SU-DHL-6 (cell line): ENCODE data around the gene IFT27.

Source experiments
- H2AFZ ChIP-seq: fragments of 200-600 bp; sonication (generic); 2 replicates; pipeline ENCODE4 v1.6.1; 2014; ENCODE audit warnings: low read depth, mild to moderate bottlenecking, moderate library complexity, mixed read lengths, antibody characterized with exemption, low read length; ENCODE audit not compliant: severe bottlenecking
- H3F3A ChIP-seq: fragments of 200-600 bp; shearing (Covaris generic); 2 replicates; pipeline ENCODE4 v1.6.0; 2016; ENCODE audit warnings: antibody characterized with exemption, mild to moderate bottlenecking; ENCODE audit not compliant: insufficient read depth
- H3K27ac ChIP-seq: fragments of 200-600 bp; sonication (generic); 2 replicates; pipeline ENCODE4 v1.5.1; 2016; ENCODE audit warnings: low read depth, mild to moderate bottlenecking, low read length, moderate library complexity, mixed read lengths
- H3K27me3 ChIP-seq: fragments of 200-600 bp; sonication (generic), shearing (Covaris generic); 2 replicates; pipeline ENCODE4 v1.6.0; 2014; ENCODE audit warnings: mild to moderate bottlenecking, low read length
- H3K36me3 ChIP-seq: fragments of 200-600 bp; sonication (generic); 2 replicates; pipeline ENCODE4 v1.6.1; 2014; ENCODE audit warnings: mild to moderate bottlenecking, low read length, mixed read lengths
- H3K4me2 ChIP-seq: fragments of 300-600, 200-600 bp; shearing (Covaris generic), sonication (generic); 2 replicates; pipeline ENCODE4 v1.6.0; 2014; ENCODE audit warnings: low read length, low read depth, mild to moderate bottlenecking; ENCODE audit not compliant: poor library complexity, severe bottlenecking
- H3K4me3 ChIP-seq: fragments of 200-600 bp; sonication (generic); 2 replicates; pipeline ENCODE4 v1.5.1; 2014; ENCODE audit warnings: antibody characterized with exemption, low read length, mild to moderate bottlenecking, mixed read lengths; ENCODE audit not compliant: insufficient read depth, poor library complexity, severe bottlenecking
- H3K79me2 ChIP-seq: fragments of 200-600 bp; sonication (generic); 2 replicates; pipeline ENCODE4 v1.6.1; 2014; ENCODE audit warnings: mild to moderate bottlenecking, low read length, moderate library complexity; ENCODE audit not compliant: insufficient read depth
- H3K9ac ChIP-seq: fragments of 200-600 bp; sonication (generic); 2 replicates; pipeline ENCODE4 v1.7.0; 2014; ENCODE audit warnings: mild to moderate bottlenecking, low read length
- H3K9me2 ChIP-seq: fragments of 200-600 bp; sonication (generic); replicated peaks from 2 replicates; pipeline ENCODE4 v1.6.1; 2014; ENCODE audit warnings: low read length; ENCODE audit not compliant: insufficient read depth
- H3K9me3 ChIP-seq: fragments of 200-600 bp; sonication (generic); 2 replicates; pipeline ENCODE4 v1.6.1; 2014; ENCODE audit warnings: low read length, mixed read lengths; ENCODE audit not compliant: insufficient read depth
- H4K20me1 ChIP-seq: fragments of 200-600 bp; sonication (generic); 2 replicates; pipeline ENCODE4 v1.6.1; 2014; ENCODE audit warnings: low read depth, mild to moderate bottlenecking, antibody characterized with exemption, low read length, moderate library complexity, mixed read lengths
- EZH2phosphoT487 ChIP-seq: fragments of 200-600 bp; sonication (generic), shearing (Covaris generic); conservative IDR thresholded peaks from 2 replicates; pipeline ENCODE4 v1.6.1; 2018; ENCODE audit warnings: mild to moderate bottlenecking, antibody characterized with exemption, low read length, moderate library complexity, mixed read lengths
- TF ChIP-seq, protein P1 (sequence below): fragments of 200-600 bp; sonication (generic); IDR thresholded peaks from one replicate; pipeline ENCODE4 v1.5.1; 2017; ENCODE audit warnings: antibody characterized with exemption, mild to moderate bottlenecking, low read length, moderate library complexity; ENCODE audit not compliant: insufficient read depth, poor library complexity, severe bottlenecking

The IFT27 gene

DNA sequence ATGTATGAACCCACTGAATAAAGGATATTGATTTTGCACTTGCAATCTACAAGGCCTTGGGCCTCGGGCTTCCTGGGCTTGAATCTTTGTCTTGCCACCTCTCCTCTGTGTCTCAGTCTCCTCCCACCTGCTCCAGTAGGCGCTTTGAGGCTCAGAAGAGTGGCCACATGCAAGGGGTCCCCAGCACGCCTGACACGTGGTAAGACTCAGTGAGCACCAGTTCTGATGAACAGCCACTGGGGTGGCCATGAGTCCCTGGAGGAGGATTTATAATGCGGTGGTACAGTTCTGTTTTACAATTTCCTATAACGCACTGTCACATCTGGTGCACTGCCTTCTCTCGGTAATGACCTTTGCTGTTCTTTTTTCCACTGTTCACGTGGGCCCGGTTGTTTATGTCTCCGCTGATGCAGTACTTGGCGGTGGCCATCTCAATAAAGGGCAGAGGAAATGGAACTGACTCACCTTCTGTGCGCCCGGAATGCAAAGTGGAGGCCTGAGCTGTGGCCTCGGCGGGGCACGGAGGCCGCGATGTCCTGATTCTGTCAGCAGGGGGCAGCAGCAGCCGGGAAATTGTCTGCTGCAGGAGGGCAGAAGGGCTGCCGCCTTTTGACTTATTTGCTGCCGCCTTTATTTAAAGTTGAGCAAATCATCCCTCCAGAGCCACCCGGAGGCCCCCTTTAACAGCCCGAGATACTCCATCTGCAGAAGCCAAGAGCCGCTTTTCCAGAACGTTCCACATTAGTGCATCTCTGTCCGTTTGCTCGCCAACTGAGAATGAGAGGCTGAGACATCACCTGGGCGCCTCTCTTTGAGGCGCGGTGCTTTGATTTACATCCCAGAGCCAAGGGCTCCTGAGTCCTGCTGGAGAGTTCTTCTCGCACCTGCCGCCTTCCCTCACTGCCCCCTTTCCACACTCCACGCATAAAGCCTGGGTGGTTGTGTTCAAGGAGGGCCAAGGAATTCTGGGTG is 6.0 kb upstream of the IFT27 start:
- Histone ChIP-seq H3K9ac (no peak overlapping the region), H3K36me3 (no peaks in the 10 kb centered on the region), H3K4me3 (no peak overlapping the region), H3K9me2 (no peaks in the 10 kb centered on the region), H3K79me2 (no peaks in the 10 kb centered on the region), H3F3A (no peaks in the 10 kb centered on the region), H4K20me1 (no peaks in the 10 kb centered on the region), H2AFZ (no peak overlapping the region), H3K9me3 (no peaks in the 10 kb centered on the region), H3K27ac (no peak overlapping the region), H3K4me2 (no peak overlapping the region), H3K27me3 (no peaks in the 10 kb centered on the region)
- TF ChIP-seq EZH2phosphoT487: no peak
- TF ChIP-seq, protein P1, sequence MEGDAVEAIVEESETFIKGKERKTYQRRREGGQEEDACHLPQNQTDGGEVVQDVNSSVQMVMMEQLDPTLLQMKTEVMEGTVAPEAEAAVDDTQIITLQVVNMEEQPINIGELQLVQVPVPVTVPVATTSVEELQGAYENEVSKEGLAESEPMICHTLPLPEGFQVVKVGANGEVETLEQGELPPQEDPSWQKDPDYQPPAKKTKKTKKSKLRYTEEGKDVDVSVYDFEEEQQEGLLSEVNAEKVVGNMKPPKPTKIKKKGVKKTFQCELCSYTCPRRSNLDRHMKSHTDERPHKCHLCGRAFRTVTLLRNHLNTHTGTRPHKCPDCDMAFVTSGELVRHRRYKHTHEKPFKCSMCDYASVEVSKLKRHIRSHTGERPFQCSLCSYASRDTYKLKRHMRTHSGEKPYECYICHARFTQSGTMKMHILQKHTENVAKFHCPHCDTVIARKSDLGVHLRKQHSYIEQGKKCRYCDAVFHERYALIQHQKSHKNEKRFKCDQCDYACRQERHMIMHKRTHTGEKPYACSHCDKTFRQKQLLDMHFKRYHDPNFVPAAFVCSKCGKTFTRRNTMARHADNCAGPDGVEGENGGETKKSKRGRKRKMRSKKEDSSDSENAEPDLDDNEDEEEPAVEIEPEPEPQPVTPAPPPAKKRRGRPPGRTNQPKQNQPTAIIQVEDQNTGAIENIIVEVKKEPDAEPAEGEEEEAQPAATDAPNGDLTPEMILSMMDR: peak; percentile 93

DNA sequence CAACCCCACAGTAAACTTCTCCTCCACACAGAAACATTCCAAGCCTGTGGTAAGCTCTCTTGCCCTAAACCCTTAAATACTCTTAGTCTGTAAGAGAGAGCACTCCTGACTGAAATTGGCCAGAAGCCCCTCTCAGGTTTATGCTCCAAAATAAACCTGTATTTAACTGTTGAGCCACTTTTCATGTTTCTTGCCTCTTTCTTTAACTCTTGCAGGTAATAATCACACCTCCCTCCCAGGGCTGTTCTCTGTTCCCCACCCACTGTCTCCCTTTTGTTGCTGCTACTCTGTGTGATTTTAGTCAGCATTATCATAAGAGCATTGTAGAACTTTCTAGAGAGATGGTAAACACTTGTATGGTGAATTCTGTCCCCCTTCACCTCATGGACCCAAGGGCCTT is 2.1 kb upstream of the IFT27 start:
- no peaks in the 10 kb centered on the region for H3K9me2 ChIP-seq
- H3K9ac ChIP-seq: no peak overlapping the region
- no peaks in the 10 kb centered on the region for H3K27me3 ChIP-seq
- H4K20me1 ChIP-seq: no peaks in the 10 kb centered on the region
- H2AFZ ChIP-seq: no peak overlapping the region
- H3K9me3 ChIP-seq: no peaks in the 10 kb centered on the region
- no peaks in the 10 kb centered on the region for H3F3A ChIP-seq
- H3K27ac ChIP-seq: no peak overlapping the region
- H3K36me3 ChIP-seq: no peaks in the 10 kb centered on the region
- H3K4me2 ChIP-seq: no peak overlapping the region
- no peak overlapping the region for H3K4me3 ChIP-seq
- H3K79me2 ChIP-seq: no peaks in the 10 kb centered on the region
- TF ChIP-seq, protein P1: no peak
- TF ChIP-seq EZH2phosphoT487: no peak

DNA sequence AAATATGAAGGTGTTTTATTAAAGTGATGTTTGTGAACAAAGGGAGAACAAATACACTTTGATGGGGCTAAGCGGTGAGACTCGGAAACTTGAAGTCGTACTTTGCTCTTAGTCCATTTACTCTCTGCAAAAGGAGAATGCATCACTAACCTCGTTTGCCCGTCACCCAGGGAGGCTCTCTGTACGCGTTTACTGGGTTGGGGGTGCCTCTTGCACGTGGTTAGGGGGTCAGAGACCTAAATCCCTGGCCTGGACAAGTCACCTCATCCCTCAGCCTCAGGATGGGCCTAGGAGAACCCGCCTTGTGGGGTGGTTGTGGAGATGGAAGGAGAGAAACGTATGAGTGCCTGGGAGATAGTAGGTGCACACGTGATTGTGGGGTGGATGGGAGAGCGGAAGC is 803 bp upstream of the IFT27 start:
- Histone ChIP-seq H3F3A (no peaks in the 10 kb centered on the region), H3K4me3 (peak overlapping the region; percentile 39), H4K20me1 (no peaks in the 10 kb centered on the region), H3K9me3 (no peaks in the 10 kb centered on the region), H2AFZ (peak overlapping the region; percentile 89), H3K4me2 (peak overlapping the region; percentile 69), H3K27me3 (no peaks in the 10 kb centered on the region), H3K36me3 (no peaks in the 10 kb centered on the region), H3K79me2 (no peaks in the 10 kb centered on the region), H3K9ac (peak overlapping the region; percentile 55), H3K9me2 (no peaks in the 10 kb centered on the region), H3K27ac (no peak overlapping the region)
- no peak for TF ChIP-seq EZH2phosphoT487
- TF ChIP-seq, protein P1: no peak
